Vagina (tissue), 2 donors: ENCODE data around the gene NNMT.

Source experiments
- CTCF ChIP-seq, 3 experiments: fragments of 450-650 bp in 2 of 3; fragments of 200-600 bp in 1 of 3; sonication (generic) in 1 of 3; IDR thresholded peaks; one replicate each; pipeline ENCODE4 v1.5.1; 2017 to 2019; ENCODE audit warnings: antibody characterized with exemption in 3 of 3, mild to moderate bottlenecking in 2 of 3, moderate library complexity in 2 of 3
- POLR2A ChIP-seq, 2 donors: fragments of 450-650 bp; IDR thresholded peaks; one replicate each; pipeline ENCODE4 v1.6.1; 2017; ENCODE audit warnings: antibody characterized with exemption in 2 of 2, mild to moderate bottlenecking in 2 of 2, moderate library complexity in 2 of 2

- TF ChIP-seq CTCF (IDR thresholded peaks at IDR 0.05): no peak
- no peak for TF ChIP-seq POLR2A (IDR thresholded peaks at IDR 0.05)
These were observed 2.9 kb upstream of the NNMT start for GRCh38 chr11:114293201-114293711.
